ENCODE data around the gene FAM234B. TPM values are rescaled to one million over a fixed set of nuclear protein-coding genes. Genes with fewer than 3 reads are reported as not detected.
"Not testable (repeated sequence)": the region's sequence is repeated elsewhere in the genome, so short reads cannot be mapped to it uniquely, and the experiment has no call there.

The FAM234B gene
- total RNA-seq, 1 experiment from 2014 or later = 5.6 TPM

DNA sequence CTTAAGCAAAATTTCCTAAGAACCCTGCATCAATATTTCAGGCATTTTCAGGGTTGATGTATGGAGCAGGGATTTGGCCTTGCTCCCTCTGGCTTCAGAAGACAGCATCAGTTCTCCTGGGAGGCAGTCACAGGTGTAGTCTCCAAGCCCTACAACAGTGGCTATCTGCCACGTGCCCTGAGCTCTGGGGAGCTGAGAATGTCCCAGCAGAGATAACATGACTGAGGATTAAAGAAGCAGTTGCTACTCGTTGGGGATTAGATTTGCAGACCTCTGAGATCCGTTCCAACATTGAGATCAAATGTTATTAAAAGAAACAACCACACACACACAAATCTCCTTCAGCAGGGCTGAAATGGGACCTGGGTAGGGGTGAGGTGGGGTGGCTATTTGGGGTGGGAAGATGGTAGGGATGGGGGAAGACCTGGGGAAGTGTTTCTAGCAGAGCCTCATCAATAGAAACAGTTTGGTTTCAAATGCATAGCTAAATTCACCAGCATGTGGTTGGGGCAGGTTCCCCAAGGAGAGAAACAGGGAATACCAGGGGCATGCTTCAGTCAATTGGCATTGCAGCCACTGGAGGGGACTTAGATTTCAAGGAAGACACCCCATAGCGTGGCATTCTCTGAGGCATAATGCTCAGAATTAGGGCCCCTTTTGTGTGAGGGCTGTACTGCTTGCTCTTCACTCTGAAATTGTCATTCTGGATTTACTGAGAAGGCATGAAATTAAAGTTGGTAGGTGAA is 15.2 kb upstream of the FAM234B start:
- DNase-seq = no peak
- Histone ChIP-seq H3K4me1 (ENCODE audit: low read length) (no peaks in the 10 kb centered on the region), H3K4me3 (ENCODE audit: low read length) (no peak overlapping the region), H4K20me1 (ENCODE audit: insufficient read depth, low read depth, low read length) (no peaks in the 10 kb centered on the region), H3K79me2 (ENCODE audit: low read length) (no peaks in the 10 kb centered on the region), H2AFZ (ENCODE audit: low read length) (no peak overlapping the region), H3K9me3 (ENCODE audit: low read length) (no peaks in the 10 kb centered on the region), H3K4me2 (ENCODE audit: low read depth, low read length, poor library complexity, severe bottlenecking) (no peak overlapping the region), H3K36me3 (ENCODE audit: insufficient read depth, low read length) (no peaks in the 10 kb centered on the region), H3K27ac (ENCODE audit: low read length) (no peak overlapping the region), H3K9me2 (replicated peaks; ENCODE audit: insufficient read depth, low read length) (no peaks in the 10 kb centered on the region), H3K27me3 (ENCODE audit: low read length) (no peaks in the 10 kb centered on the region), H3K9ac (ENCODE audit: low read length) (no peak overlapping the region)

DNA sequence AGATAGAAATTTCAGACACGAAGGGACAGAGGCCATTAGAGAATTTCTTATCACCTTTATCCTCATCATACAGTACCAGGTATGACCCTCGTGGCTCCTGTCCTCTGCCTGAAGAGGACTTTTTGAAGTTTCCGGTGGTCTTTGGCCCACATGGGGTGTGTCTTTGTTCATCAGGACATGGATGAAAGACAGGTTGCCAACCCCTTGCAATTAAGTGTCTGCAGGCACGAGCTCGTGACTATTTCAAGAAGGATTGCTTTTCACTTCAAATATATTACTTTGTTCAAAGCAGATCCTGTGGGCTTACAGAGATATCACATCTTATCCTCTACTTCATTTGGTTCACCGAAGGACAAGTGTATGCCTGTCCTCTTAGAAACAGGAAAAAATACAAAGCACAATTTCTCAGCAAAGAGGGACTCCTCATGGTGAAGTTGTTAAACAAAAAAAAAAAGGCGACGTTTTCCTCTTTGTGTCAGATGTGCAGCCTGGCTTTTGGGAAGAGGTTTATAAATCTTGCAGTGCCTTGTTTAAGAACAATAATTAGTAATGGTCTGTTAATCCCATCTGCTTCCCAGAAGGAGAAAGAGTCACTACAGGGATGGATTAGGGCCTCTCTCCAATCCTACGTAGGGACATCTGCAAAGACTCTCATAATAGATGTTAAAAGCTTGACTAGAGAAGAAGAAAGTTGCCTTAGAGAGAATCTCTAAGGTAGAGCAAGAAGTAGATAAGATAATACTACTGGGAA is 13.5 kb upstream of the FAM234B start:
- Histone ChIP-seq H3K4me1 (ENCODE audit: low read length) (no peaks in the 10 kb centered on the region), H3K9ac (ENCODE audit: low read length) (no peak overlapping the region), H3K4me2 (ENCODE audit: low read depth, low read length, poor library complexity, severe bottlenecking) (no peak overlapping the region), H3K36me3 (ENCODE audit: insufficient read depth, low read length) (no peaks in the 10 kb centered on the region), H3K4me3 (ENCODE audit: low read length) (no peak overlapping the region), H2AFZ (ENCODE audit: low read length) (no peak overlapping the region), H4K20me1 (ENCODE audit: insufficient read depth, low read depth, low read length) (no peaks in the 10 kb centered on the region), H3K9me3 (ENCODE audit: low read length) (no peaks in the 10 kb centered on the region), H3K79me2 (ENCODE audit: low read length) (no peaks in the 10 kb centered on the region), H3K27me3 (ENCODE audit: low read length) (no peaks in the 10 kb centered on the region), H3K27ac (ENCODE audit: low read length) (no peak overlapping the region), H3K9me2 (replicated peaks; ENCODE audit: insufficient read depth, low read length) (no peaks in the 10 kb centered on the region)
- no peak for DNase-seq

DNA sequence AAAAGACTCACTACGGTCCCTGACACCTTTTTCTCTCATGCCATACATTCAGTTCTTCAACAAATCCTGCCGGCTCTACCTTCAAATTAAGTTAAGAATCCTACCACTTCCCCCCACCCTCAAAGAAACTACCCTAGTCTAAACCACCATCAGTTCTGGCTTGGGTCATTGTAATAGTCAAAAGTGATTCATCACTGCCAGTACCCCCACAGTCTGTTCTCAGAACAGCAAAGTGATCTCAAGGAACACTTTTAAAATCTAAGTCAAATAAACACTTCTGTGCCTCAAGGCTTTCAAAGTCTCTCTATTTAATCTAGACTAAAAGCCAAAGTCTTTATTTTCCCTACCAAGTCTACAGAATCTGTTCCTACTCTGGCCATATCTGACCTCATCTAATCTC is 12.0 kb upstream of the FAM234B start:
- Histone ChIP-seq H3K4me3 (ENCODE audit: low read length) (no peak overlapping the region), H4K20me1 (ENCODE audit: insufficient read depth, low read depth, low read length) (no peaks in the 10 kb centered on the region), H3K36me3 (ENCODE audit: insufficient read depth, low read length) (no peaks in the 10 kb centered on the region), H2AFZ (ENCODE audit: low read length) (no peak overlapping the region), H3K27ac (ENCODE audit: low read length) (no peak overlapping the region), H3K27me3 (ENCODE audit: low read length) (no peaks in the 10 kb centered on the region), H3K4me1 (ENCODE audit: low read length) (no peaks in the 10 kb centered on the region), H3K79me2 (ENCODE audit: low read length) (no peaks in the 10 kb centered on the region), H3K9me2 (replicated peaks; ENCODE audit: insufficient read depth, low read length) (no peaks in the 10 kb centered on the region), H3K9me3 (ENCODE audit: low read length) (no peaks in the 10 kb centered on the region), H3K4me2 (ENCODE audit: low read depth, low read length, poor library complexity, severe bottlenecking) (no peak overlapping the region), H3K9ac (ENCODE audit: low read length) (no peak overlapping the region)
- DNase-seq = no peak

DNA sequence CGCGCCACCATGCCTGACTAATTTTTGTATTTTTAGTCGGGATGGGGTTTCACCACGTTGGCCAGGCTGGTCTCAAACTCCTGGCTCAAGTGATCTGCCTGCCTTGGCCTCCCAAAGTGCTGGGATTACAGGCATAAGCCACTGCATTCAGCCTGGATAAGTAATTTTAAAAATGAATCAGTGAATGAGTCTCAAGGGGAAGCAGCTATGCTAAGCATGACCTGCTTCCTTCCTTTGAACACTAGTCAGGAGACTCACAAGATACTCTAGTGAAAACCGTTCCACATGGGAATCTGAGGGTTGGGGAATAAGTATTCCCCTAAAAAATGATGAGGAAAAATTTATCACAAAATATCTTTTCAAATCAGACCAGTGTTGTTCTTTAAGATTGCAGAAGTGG is 10.7 kb upstream of the FAM234B start:
- Histone ChIP-seq H3K4me2 (ENCODE audit: low read depth, low read length, poor library complexity, severe bottlenecking) (no peak overlapping the region), H3K27me3 (ENCODE audit: low read length) (no peaks in the 10 kb centered on the region), H3K4me3 (ENCODE audit: low read length) (no peak overlapping the region), H3K9me2 (replicated peaks; ENCODE audit: insufficient read depth, low read length) (no peaks in the 10 kb centered on the region), H3K9me3 (ENCODE audit: low read length) (no peaks in the 10 kb centered on the region), H3K36me3 (ENCODE audit: insufficient read depth, low read length) (no peaks in the 10 kb centered on the region), H2AFZ (ENCODE audit: low read length) (no peak overlapping the region), H4K20me1 (ENCODE audit: insufficient read depth, low read depth, low read length) (no peaks in the 10 kb centered on the region), H3K79me2 (ENCODE audit: low read length) (no peaks in the 10 kb centered on the region), H3K9ac (ENCODE audit: low read length) (no peak overlapping the region), H3K27ac (ENCODE audit: low read length) (no peak overlapping the region), H3K4me1 (ENCODE audit: low read length) (no peaks in the 10 kb centered on the region)
- no peak for DNase-seq

DNA sequence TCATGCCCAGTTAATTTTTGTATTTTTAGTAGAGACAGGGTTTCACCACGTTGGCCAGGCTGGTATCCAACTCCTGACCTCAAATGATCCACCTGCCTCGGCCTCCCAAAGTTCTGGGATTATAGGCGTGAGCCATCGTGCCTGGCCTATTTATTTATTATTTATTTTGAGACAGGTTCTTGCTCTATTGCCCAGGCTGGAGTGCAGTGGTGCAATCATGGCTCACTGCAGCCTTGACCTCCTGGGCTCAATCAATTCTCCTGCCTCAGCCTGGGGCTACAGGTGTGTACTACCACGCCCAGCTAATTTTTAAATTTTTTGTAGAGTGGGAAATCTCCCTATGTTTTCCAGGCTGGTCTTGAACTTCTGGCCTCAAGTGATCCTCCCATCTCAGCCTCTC is 8.8 kb upstream of the FAM234B start:
- H3K79me2 ChIP-seq (ENCODE audit: low read length) = not testable (repeated sequence)

DNA sequence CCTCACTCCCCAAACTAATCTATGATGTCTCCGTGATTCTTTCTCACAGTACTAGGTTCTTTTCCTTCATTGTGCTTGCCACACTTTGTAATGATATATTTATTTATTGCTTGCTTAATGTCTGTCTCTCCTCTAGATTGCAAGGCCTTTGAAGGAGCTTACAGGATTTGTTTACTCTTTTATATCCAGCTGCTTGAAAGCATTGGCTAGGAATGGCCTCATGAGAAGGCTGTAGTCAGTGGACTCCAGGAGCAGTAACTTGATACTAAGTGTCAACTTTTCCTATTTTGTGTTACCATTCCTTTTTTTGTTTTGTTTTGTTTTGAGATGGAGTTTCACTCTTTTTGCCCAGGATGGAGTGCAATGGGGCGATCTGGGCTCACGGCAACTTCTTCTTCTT is 7.3 kb upstream of the FAM234B start:
- Histone ChIP-seq H3K4me2 (ENCODE audit: low read depth, low read length, poor library complexity, severe bottlenecking) (no peak overlapping the region), H4K20me1 (ENCODE audit: insufficient read depth, low read depth, low read length) (no peaks in the 10 kb centered on the region), H3K9ac (ENCODE audit: low read length) (no peak overlapping the region), H2AFZ (ENCODE audit: low read length) (no peak overlapping the region), H3K9me2 (replicated peaks; ENCODE audit: insufficient read depth, low read length) (no peaks in the 10 kb centered on the region), H3K36me3 (ENCODE audit: insufficient read depth, low read length) (no peaks in the 10 kb centered on the region), H3K4me1 (ENCODE audit: low read length) (no peaks in the 10 kb centered on the region), H3K9me3 (ENCODE audit: low read length) (no peaks in the 10 kb centered on the region), H3K79me2 (ENCODE audit: low read length) (no peaks in the 10 kb centered on the region), H3K27ac (ENCODE audit: low read length) (no peak overlapping the region), H3K27me3 (ENCODE audit: low read length) (no peaks in the 10 kb centered on the region), H3K4me3 (ENCODE audit: low read length) (no peak overlapping the region)
- DNase-seq = no peak

More for the DNA sequence above, 8.8 kb upstream of the FAM234B start:
- H3K27ac ChIP-seq (ENCODE audit: low read length); DNase-seq; H3K4me1 ChIP-seq (ENCODE audit: low read length); H3K9me2 ChIP-seq (replicated peaks; ENCODE audit: insufficient read depth, low read length); H3K9ac ChIP-seq (ENCODE audit: low read length); H4K20me1 ChIP-seq (ENCODE audit: insufficient read depth, low read depth, low read length); H3K4me2 ChIP-seq (ENCODE audit: low read depth, low read length, poor library complexity, severe bottlenecking); H3K36me3 ChIP-seq (ENCODE audit: insufficient read depth, low read length); H3K27me3 ChIP-seq (ENCODE audit: low read length); H3K9me3 ChIP-seq (ENCODE audit: low read length); H2AFZ ChIP-seq (ENCODE audit: low read length); H3K4me3 ChIP-seq (ENCODE audit: low read length): not testable (repeated sequence)

DNA sequence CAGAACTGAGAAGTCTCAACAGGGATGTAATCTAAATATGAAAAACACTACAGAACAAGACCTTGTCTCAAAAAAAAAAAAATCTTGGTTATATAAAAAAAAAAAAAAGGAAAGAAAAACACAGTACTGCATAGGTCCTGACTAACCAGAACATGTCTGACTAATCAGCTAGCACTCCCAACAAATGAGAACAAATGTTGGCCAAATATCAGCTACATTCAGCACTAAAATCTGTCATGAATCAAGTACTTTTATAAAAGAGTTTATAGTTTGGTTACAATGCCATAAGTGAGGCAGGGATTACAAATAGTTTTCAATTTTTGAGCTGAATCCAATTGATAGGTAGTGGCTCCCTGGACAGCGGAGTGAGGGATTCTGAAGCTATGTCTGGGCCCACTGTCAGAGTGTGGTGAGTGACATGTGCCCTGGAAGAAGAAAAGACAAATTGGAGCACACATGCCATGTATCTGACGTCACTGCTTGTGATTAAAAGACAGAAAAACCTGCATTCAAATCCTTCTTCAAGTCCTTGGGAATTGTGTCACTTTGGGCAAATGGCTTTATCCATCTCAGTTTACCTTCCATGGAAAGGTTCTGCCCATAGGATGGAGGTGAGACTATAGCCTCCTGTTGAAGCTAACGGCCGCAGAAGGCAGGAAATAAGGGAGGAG is 5.6 kb upstream of the FAM234B start:
- DNase-seq = no peak
- Histone ChIP-seq H3K9me3 (ENCODE audit: low read length) (no peaks in the 10 kb centered on the region), H4K20me1 (ENCODE audit: insufficient read depth, low read depth, low read length) (no peaks in the 10 kb centered on the region), H3K9me2 (replicated peaks; ENCODE audit: insufficient read depth, low read length) (no peaks in the 10 kb centered on the region), H3K9ac (ENCODE audit: low read length) (no peak overlapping the region), H3K4me3 (ENCODE audit: low read length) (no peak overlapping the region), H3K27me3 (ENCODE audit: low read length) (no peaks in the 10 kb centered on the region), H3K36me3 (ENCODE audit: insufficient read depth, low read length) (no peaks in the 10 kb centered on the region), H3K79me2 (ENCODE audit: low read length) (no peaks in the 10 kb centered on the region), H3K4me2 (ENCODE audit: low read depth, low read length, poor library complexity, severe bottlenecking) (no peak overlapping the region), H2AFZ (ENCODE audit: low read length) (no peak overlapping the region), H3K27ac (ENCODE audit: low read length) (no peak overlapping the region), H3K4me1 (ENCODE audit: low read length) (peaks cover under 1% of the 10 kb centered on the region; the same call in 1 of the 2 replicates)

DNA sequence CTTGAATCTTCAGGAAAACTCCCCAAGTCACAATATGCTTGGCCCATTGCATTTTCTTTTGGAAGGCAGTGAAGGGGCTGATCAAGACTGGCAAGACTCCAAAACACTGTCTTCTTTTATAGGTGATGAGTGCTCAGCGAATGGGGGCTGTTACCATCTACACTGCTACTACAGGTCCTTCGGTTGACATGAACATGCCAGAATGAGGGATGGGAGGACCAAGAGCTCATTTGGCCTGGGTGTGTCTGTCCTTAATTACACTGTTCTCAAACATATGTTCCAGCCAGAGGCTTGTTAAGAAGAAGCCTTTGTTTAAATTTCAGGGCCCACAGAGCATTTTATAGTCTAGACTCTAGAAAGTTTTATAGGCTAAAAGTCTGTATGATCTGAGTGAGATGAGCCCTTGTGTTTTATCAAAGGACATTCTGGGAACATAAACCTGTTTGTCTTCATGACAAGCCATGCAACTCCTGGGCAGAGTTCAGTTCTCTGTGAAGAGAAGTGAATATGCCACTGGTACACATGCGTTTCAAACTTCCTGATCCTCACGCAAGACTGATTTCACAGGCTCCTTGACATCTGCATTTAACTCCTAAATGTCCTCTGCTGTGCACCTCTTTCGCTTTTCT is 4.7 kb upstream of the FAM234B start:
- Histone ChIP-seq H2AFZ (ENCODE audit: low read length) (no peak overlapping the region), H3K9me2 (replicated peaks; ENCODE audit: insufficient read depth, low read length) (no peaks in the 10 kb centered on the region)

More for the DNA sequence above, 4.7 kb upstream of the FAM234B start:
- Histone ChIP-seq H3K4me2 (ENCODE audit: low read depth, low read length, poor library complexity, severe bottlenecking) (no peak overlapping the region), H3K9me3 (ENCODE audit: low read length) (no peaks in the 10 kb centered on the region), H3K4me3 (ENCODE audit: low read length) (no peak overlapping the region), H3K27me3 (ENCODE audit: low read length) (no peaks in the 10 kb centered on the region), H3K9ac (ENCODE audit: low read length) (no peak overlapping the region), H3K4me1 (ENCODE audit: low read length) (peaks cover 5% of the 10 kb centered on the region; the same call in 1 of the 2 replicates), H4K20me1 (ENCODE audit: insufficient read depth, low read depth, low read length) (no peaks in the 10 kb centered on the region), H3K79me2 (ENCODE audit: low read length) (no peaks in the 10 kb centered on the region), H3K27ac (ENCODE audit: low read length) (no peak overlapping the region), H3K36me3 (ENCODE audit: insufficient read depth, low read length) (no peaks in the 10 kb centered on the region)
- DNase-seq = no peak
